Heart left ventricle (tissue), 16 donors: ENCODE results near the gene PXYLP1. TPM values are rescaled to one million over a fixed set of nuclear protein-coding genes. Genes with fewer than 3 reads are reported as not detected.
A peak's percentile ranks its signal among the peaks of the same experiment; 100 is the strongest.

Experiments used
- ATAC-seq, 4 donors: fragments of 200-7000 bp; cut with Tn5 transposase; one replicate each; pipeline ENCODE4 v1.9.1; 2020 to 2022; ENCODE audit warnings: moderate library complexity in 4 of 4, mild to moderate bottlenecking in 3 of 4, moderate number of reproducible peaks in 1 of 4
- DNase-seq, 5 donors: peaks; one replicate each; pipeline ENCODE4 v3.0.0-alpha.2; 2020
- H3K27ac ChIP-seq, 12 donors: fragments of 200-600 bp; sonication (generic) in 4 of 12; one replicate each; pipeline versions ENCODE4 v1.5.0 to v1.8.0; 2016 to 2022; ENCODE audit warnings: mild to moderate bottlenecking in 2 of 12
- H3K27me3 ChIP-seq, 9 donors: fragments of 200-600 bp; sonication (generic) in 2 of 9; one replicate each; pipeline versions ENCODE4 v1.5.1 to v1.8.0; 2016 to 2022; ENCODE audit warnings: mild to moderate bottlenecking in 3 of 9
- H3K36me3 ChIP-seq, 9 donors: fragments of 200-600 bp; sonication (generic) in 2 of 9; one replicate each; pipeline versions ENCODE4 v1.5.0 to v1.8.0; 2018 to 2022; ENCODE audit warnings: mild to moderate bottlenecking in 2 of 9
- H3K4me1 ChIP-seq, 12 donors: fragments of 200-600 bp; sonication (generic) in 4 of 12; one replicate each; pipeline versions ENCODE4 v1.5.0 to v1.8.0; 2016 to 2022; ENCODE audit warnings: mild to moderate bottlenecking in 3 of 12
- H3K4me3 ChIP-seq, 12 donors: fragments of 200-600 bp; sonication (generic) in 4 of 12; one replicate each; pipeline versions ENCODE4 v1.5.0 to v1.8.0; 2017 to 2022; ENCODE audit warnings: mild to moderate bottlenecking in 9 of 12, moderate library complexity in 4 of 12
- H3K9me3 ChIP-seq, 12 donors: fragments of 200-600 bp; sonication (generic) in 4 of 12; one replicate each; pipeline versions ENCODE4 v1.5.0 to v1.8.0; 2016 to 2022; ENCODE audit warnings: mild to moderate bottlenecking in 1 of 12
- CTCF ChIP-seq, 12 donors: fragments of 200-600 bp; sonication (generic) in 4 of 12; IDR thresholded peaks; one replicate each; pipeline versions ENCODE4 v1.5.0 to v1.8.0; 2018 to 2022; ENCODE audit warnings: antibody characterized with exemption in 12 of 12, mild to moderate bottlenecking in 5 of 12
- POLR2A ChIP-seq, 2 donors: fragments of 450-650 bp; IDR thresholded peaks; one replicate each; pipeline ENCODE4 v1.6.1; 2017; ENCODE audit warnings: antibody characterized with exemption in 2 of 2, mild to moderate bottlenecking in 2 of 2, moderate library complexity in 2 of 2
- WGBS, 4 donors: extraction: QIAGEN DNeasy Blood & Tissue Kit in 2 of 4; methylation state at CpG; one replicate each; pipeline versions ENCODE4 v1.1.5 to v1.1.7; 2013 to 2018; 5-methylcytosine and 5-hydroxymethylcytosine counted together
- intact Hi-C, 10 donors: fragments of 100-400 bp; cut with DNase I; formaldehyde crosslinking; loops; one replicate each; pipeline versions ENCODE4 v1.11.1 to v1.14.2; 2022
- polyA plus RNA-seq, 2 donors: library from polyadenylated mRNA; stranded (reverse); fragments of 200-250 nt; gene quantifications; one replicate each; pipeline ENCODE4 v1.2.3, GENCODE V29; 2013
- total RNA-seq, 9 donors: library from RNA; depleted of rRNA in 2 of 9; stranded (reverse); fragments of >200 nt in 2 of 9; fragmentation: NEBNext Ultra II Directional in 3 of 9; extraction: Animal tissue kit (Norgen Biotek cat#: 25700) in 3 of 9; gene quantifications; one replicate each; pipeline versions ENCODE4 v1.1.0 to v1.2.4, GENCODE V29; 2016 to 2023
- donor health status: ischemic (EF 13 %, LVEDD 7.1; RV severe dilation, severe dysfunction).
- donor health status: healthy with polysubstance abuse.
- donor health status: DM: no; HTN: yes; CAD: no.
- donor health status: DM: no; HTN: no; CAD: no.
- donor health status: ischemic (EF 25% LVEDD 6.9; RV normal size, moderate dysfunction).
- donor health status: ischemic (EF 25% LVEDD 5.7; RV mildly dilated, moderate dysfunction).
- donor health status: healthy.
- donor health status: DM: yes; HTN: yes; CAD: no.
- donor health status: ischemic (EF 35%, LVEDD 5.7; RV mildly dilated, moderate dysfunction).
- donor health status: nonischemic (EF 11% LVEDD 7.7; RV severe dilation, severe dysfunction).
- donor health status: DM: yes; HTN: yes; CAD: no.
- donor health status: PGD.
- donor health status: ischemic (EF 29% LVEDD 5.4; RV normal size, mild dysfunction).
- donor health status: nonischemic (EF 23%, LVEDD 6.1; RV moderate dilation, normal function).

PXYLP1 gene
- total and polyA plus RNA-seq, 11 donors: 7.3 to 30.6 (median 21.2) TPM

DNA sequence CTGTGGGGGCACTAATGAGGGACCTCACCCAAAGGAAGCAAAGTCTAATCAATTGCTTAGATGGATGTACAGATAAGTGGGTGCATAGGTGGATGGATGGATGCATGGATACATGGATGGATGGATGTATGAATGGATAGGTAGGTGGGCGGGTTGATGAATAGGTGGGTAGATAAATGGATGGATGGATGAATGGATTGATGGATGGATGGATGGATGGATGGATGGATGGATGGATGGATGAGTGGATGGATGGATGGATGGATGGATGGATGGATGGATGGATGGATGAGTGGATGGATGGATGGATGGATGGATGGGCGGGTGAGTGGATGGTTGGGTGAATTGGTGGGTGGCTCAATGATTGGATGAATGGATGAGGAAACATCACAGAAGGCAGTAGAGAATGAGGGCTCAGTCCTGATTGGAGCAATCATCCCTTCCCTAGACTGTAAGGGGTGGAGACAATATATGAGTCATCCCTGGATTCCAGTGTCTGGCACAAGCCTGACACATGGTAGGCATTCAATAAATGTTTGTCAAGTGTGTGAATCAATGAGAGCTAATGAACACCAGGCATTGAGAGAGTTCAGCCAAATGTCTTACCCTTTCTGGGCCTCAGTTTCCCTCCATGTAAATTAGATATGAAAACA, 40.4 kb upstream of the PXYLP1 start:
- 48 to 98% (median 77%) methylated on average over 2 of the region's 2 CpGs for WGBS, 4 donors
- H3K27me3 ChIP-seq: peaks cover 0 to 5% (median 0%) of the 10 kb centered on the region in 9 donors
- ATAC-seq: no peak
- H3K4me3 ChIP-seq: no peak overlapping the region
- intact Hi-C loops: loop anchor here in 9 of 10 donors (5.0 to 10.0 kb wide), 5 partner anchors 84 to 296 kb away; no protein-coding TSS in a partner anchor
- TF ChIP-seq CTCF (IDR thresholded peaks at IDR 0.05): no peak
- TF ChIP-seq POLR2A (IDR thresholded peaks at IDR 0.05): no peak
- H3K36me3 ChIP-seq: no peaks in the 10 kb centered on the region
- peaks cover 0 to 2% (median 0%) of the 10 kb centered on the region in 12 donors for H3K4me1 ChIP-seq
- DNase-seq: no peak
- H3K27ac ChIP-seq: no peak overlapping the region
- no peaks in the 10 kb centered on the region for H3K9me3 ChIP-seq

DNA sequence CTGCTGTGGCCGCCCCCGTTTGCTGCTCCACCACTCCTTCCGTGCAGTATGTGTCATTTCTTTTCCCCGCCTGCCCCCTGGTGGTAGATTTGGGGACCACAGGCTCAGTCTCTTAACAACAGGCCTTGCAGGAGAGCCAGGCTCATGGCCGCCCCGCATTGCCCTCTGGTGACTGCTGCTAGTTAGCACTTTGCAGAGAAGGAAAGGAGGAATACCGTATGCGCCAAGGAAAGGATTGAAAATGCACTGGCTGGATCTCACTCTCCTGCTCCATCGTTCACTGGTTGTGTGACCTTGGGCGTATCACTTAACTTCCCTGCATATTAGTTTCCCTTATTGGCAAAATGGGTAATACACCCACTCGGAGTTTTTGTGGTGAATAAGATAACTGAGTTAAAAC, 39.3 kb upstream of the PXYLP1 start:
- no peak overlapping the region for H3K27ac ChIP-seq
- H3K4me3 ChIP-seq: no peak overlapping the region
- intact Hi-C loops: loop anchor here (1.0 to 10.0 kb wide), 9 partner anchors 85 to 298 kb away; partner anchors contain the start of gene SPSB4 (in 1 of the 10)
- peak; percentile 92 to 99 (median 99) for ATAC-seq
- TF ChIP-seq CTCF (IDR thresholded peaks at IDR 0.05) (peak; percentile 96 to 100 (median 98)), POLR2A (IDR thresholded peaks at IDR 0.05) (no peak)
- no peaks in the 10 kb centered on the region for H3K9me3 ChIP-seq
- peak; percentile 92 to 97 (median 94) for DNase-seq
- H3K36me3 ChIP-seq: no peaks in the 10 kb centered on the region
- H3K27me3 ChIP-seq: peaks cover 0 to 5% (median 0%) of the 10 kb centered on the region in 9 donors
- WGBS, 4 donors: 9 to 13% (median 10%) methylated on average over 11 of the region's 11 CpGs
- peaks cover 0 to 2% (median 0%) of the 10 kb centered on the region in 12 donors for H3K4me1 ChIP-seq

GRCh38 chr3:141193066-141193830, 38.4 kb upstream of the PXYLP1 start:
- no peaks in the 10 kb centered on the region for H3K36me3 ChIP-seq
- WGBS, 4 donors: 79 to 97% (median 83%) methylated on average over 10 to 13 of the region's 13 CpGs
- no peak for TF ChIP-seq POLR2A (IDR thresholded peaks at IDR 0.05)
- no peak for TF ChIP-seq CTCF (IDR thresholded peaks at IDR 0.05)
- DNase-seq (no peak), ATAC-seq (no peak)
- H3K4me1 ChIP-seq: peaks cover 0 to 2% (median 0%) of the 10 kb centered on the region in 12 donors
- no peak overlapping the region for H3K27ac ChIP-seq
- no peak overlapping the region for H3K4me3 ChIP-seq
- no peaks in the 10 kb centered on the region for H3K9me3 ChIP-seq
- H3K27me3 ChIP-seq: peaks cover 0 to 5% (median 0%) of the 10 kb centered on the region in 9 donors
- intact Hi-C loops: loop anchor here in 9 of 10 donors (2.0 to 10.0 kb wide), 7 partner anchors 86 to 298 kb away; partner anchors contain the start of gene SPSB4 (in 1 of the 9)

DNA sequence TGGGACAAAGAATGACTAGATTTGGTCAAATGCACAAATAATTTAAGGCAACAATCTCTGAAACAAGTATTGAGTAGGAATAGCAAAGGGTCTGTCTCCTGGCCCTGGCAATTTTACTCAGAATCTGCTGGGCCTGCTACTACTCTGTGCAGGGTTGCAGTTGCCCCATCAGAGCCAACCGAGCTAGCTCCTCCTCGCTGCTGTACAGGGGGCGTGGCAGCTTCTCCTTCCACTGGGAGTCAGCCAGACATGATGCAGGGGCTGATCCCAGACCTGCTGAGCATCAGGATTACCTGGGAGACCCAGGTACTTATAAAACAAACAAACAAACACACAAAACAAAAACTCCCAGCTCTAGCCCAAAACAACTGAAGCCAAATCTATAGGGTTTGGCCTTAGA, 30.5 kb upstream of the PXYLP1 start:
- ATAC-seq (no peak), DNase-seq (no peak)
- no peaks in the 10 kb centered on the region for H3K27me3 ChIP-seq
- no peaks in the 10 kb centered on the region for H3K36me3 ChIP-seq
- no peak overlapping the region for H3K4me3 ChIP-seq
- 58 to 82% (median 73%) methylated on average over 3 of the region's 3 CpGs for WGBS, 4 donors
- intact Hi-C loops: no loop called here
- H3K4me1 ChIP-seq: no peaks in the 10 kb centered on the region
- no peaks in the 10 kb centered on the region for H3K9me3 ChIP-seq
- no peak for TF ChIP-seq POLR2A (IDR thresholded peaks at IDR 0.05)
- TF ChIP-seq CTCF (IDR thresholded peaks at IDR 0.05): no peak
- H3K27ac ChIP-seq: no peak overlapping the region
